Suprapubic skin (tissue), 3 donors: ENCODE measurements around the gene ALG14.

Experiments used
- CTCF ChIP-seq, 2 donors: fragments of 200-600 bp in 1 of 2; fragments of 450-650 bp in 1 of 2; sonication (generic) in 1 of 2; IDR thresholded peaks; one replicate each; pipeline ENCODE4 v1.5.1; 2016 to 2019; ENCODE audit warnings: antibody characterized with exemption in 2 of 2, mild to moderate bottlenecking in 1 of 2, moderate library complexity in 1 of 2
- EP300 ChIP-seq: sonication (generic); formaldehyde crosslinking; IDR thresholded peaks from one replicate; pipeline ENCODE4 v1.6.1; 2017; ENCODE audit warnings: antibody characterized with exemption
- POLR2A ChIP-seq, 2 donors: fragments of 450-650 bp; IDR thresholded peaks; one replicate each; pipeline ENCODE4 v1.6.1; 2017; ENCODE audit warnings: antibody characterized with exemption in 2 of 2, mild to moderate bottlenecking in 2 of 2, moderate library complexity in 2 of 2

- no peak for TF ChIP-seq CTCF (IDR thresholded peaks at IDR 0.05)
- TF ChIP-seq POLR2A (IDR thresholded peaks at IDR 0.05): no peak
- no peak for TF ChIP-seq EP300
Measured at GRCh38 chr1:95003433-95003738, 69.4 kb downstream of the ALG14 start.
